Endothelial cell of umbilical vein (primary cell): ENCODE measurements around the gene TCEAL4. TPM values are rescaled to one million over a fixed set of nuclear protein-coding genes. Genes with fewer than 3 reads are reported as not detected.

Experiments used
- BruUV-seq: library from RNA; stranded (reverse); fragments of 400-500 nt; replicated peaks from 2 replicates; lab custom pipeline; 2021; lab: Mats Ljungman, UMichigan
- CTCF ChIA-PET: fragments of 300-600, 350-600 bp; sonication (Branson Sonifier 250); formaldehyde crosslinking; loops from one replicate; lab custom pipeline; 2021; ENCODE audit warnings: antibody characterized with exemption, inconsistent platforms; lab: Charles Lee
- POLR2A ChIA-PET: fragments of 300-600, 350-600 bp; sonication (Branson Sonifier 250); formaldehyde crosslinking; loops from one replicate; lab custom pipeline; 2021; ENCODE audit warnings: antibody characterized with exemption, inconsistent platforms; lab: Charles Lee
- DNase-seq: peaks from one replicate; pipeline ENCODE4 v3.0.0-alpha.2; 2011; ENCODE audit warnings: low read depth, low spot score
- FAIRE-seq: peaks from 2 replicates; lab custom pipeline; 2011; peaks lifted over from hg19 to GRCh38; lab: Jason Lieb, UNC
- H2AFZ ChIP-seq: 2 replicates; pipeline ENCODE4 v1.6.0; 2012; ENCODE audit warnings: low read depth, low read length, control low read depth, inconsistent platforms
- H3K27ac ChIP-seq: 2 replicates; pipeline ENCODE4 v1.5.1; 2011; ENCODE audit warnings: low read depth, mild to moderate bottlenecking, control low read depth, low read length, moderate library complexity; ENCODE audit not compliant: insufficient read depth
- H3K27me3 ChIP-seq, 2 experiments: 2 replicates each; pipeline versions ENCODE4 v1.6.0 to v1.6.1; 2011; ENCODE audit warnings: low read length in 2 of 2, mixed read lengths in 1 of 2; ENCODE audit not compliant: control insufficient read depth in 2 of 2, insufficient read depth in 2 of 2
- H3K36me3 ChIP-seq, 2 experiments: 2 replicates in 1 of 2; 3 replicates in 1 of 2; pipeline ENCODE4 v1.5.1; 2011; ENCODE audit warnings: low read length in 2 of 2, mild to moderate bottlenecking in 1 of 2, moderate library complexity in 1 of 2; ENCODE audit not compliant: control insufficient read depth in 2 of 2, insufficient read depth in 2 of 2; ENCODE audit errors: extremely low read depth in 1 of 2
- H3K4me1 ChIP-seq: 3 replicates; pipeline ENCODE4 v1.5.1; 2011; ENCODE audit warnings: mild to moderate bottlenecking, low read length; ENCODE audit not compliant: control insufficient read depth, insufficient read depth; ENCODE audit errors: extremely low read depth
- H3K4me2 ChIP-seq: 2 replicates; pipeline ENCODE4 v1.6.1; 2011; ENCODE audit warnings: low read length, control low read depth, mixed read lengths; ENCODE audit not compliant: insufficient read depth
- H3K4me3 ChIP-seq, 3 experiments: fragments of 200-600 bp in 1 of 3; sonication (generic), shearing (Covaris generic) in 1 of 3; replicated peaks in 1 of 3; 2 replicates each; pipeline ENCODE4 v1.5.1; 2011 to 2016; ENCODE audit warnings: control low read depth in 3 of 3, low read length in 3 of 3, mild to moderate bottlenecking in 2 of 3, inconsistent platforms in 1 of 3, low read depth in 1 of 3, moderate library complexity in 1 of 3; ENCODE audit not compliant: insufficient read depth in 1 of 3
- H3K79me2 ChIP-seq: 2 replicates; pipeline ENCODE4 v1.6.0; 2012; ENCODE audit warnings: low read length, inconsistent platforms; ENCODE audit not compliant: control insufficient read depth, insufficient read depth
- H3K9ac ChIP-seq: replicated peaks from 2 replicates; pipeline ENCODE3; 2011; ENCODE audit warnings: low read length, control low read depth; ENCODE audit not compliant: insufficient read depth; ENCODE audit errors: extremely low read depth
- H3K9me1 ChIP-seq: replicated peaks from 3 replicates; pipeline ENCODE4 v1.6.0; 2011; ENCODE audit warnings: mild to moderate bottlenecking, low read length; ENCODE audit not compliant: control insufficient read depth, insufficient read depth; ENCODE audit errors: extremely low read depth
- H3K9me3 ChIP-seq: replicated peaks from 2 replicates; pipeline ENCODE4 v1.5.1; 2012; ENCODE audit warnings: low read length, inconsistent platforms; ENCODE audit not compliant: control insufficient read depth, insufficient read depth
- H4K20me1 ChIP-seq: replicated peaks from 2 replicates; pipeline ENCODE3; 2011; ENCODE audit warnings: mild to moderate bottlenecking, low read length; ENCODE audit not compliant: control insufficient read depth, insufficient read depth; ENCODE audit errors: extremely low read depth
- EZH2 ChIP-seq: IDR thresholded peaks from 2 replicates; pipeline ENCODE4 v1.6.1; 2012; ENCODE audit warnings: borderline replicate concordance, low read depth, mild to moderate bottlenecking, moderate library complexity, low read length, inconsistent platforms; ENCODE audit not compliant: severe bottlenecking
- FOS ChIP-seq: IDR thresholded peaks from 2 replicates; pipeline ENCODE4 v1.6.1; 2011; ENCODE audit warnings: mild to moderate bottlenecking, low read length, moderate library complexity, borderline replicate concordance; ENCODE audit not compliant: insufficient read depth
- GATA2 ChIP-seq: IDR thresholded peaks from 2 replicates; pipeline ENCODE4 v1.7.0; 2011; ENCODE audit warnings: low read depth, mild to moderate bottlenecking, moderate library complexity, mixed read lengths, low read length; ENCODE audit not compliant: insufficient read length, insufficient read depth
- JUN ChIP-seq: IDR thresholded peaks from 2 replicates; pipeline ENCODE4 v1.6.1; 2011; ENCODE audit warnings: borderline replicate concordance, low read depth; ENCODE audit not compliant: insufficient read length, insufficient read depth
- MYC ChIP-seq: IDR thresholded peaks from one replicate; pipeline ENCODE4 v1.6.1; 2011; ENCODE audit warnings: mild to moderate bottlenecking, low read depth, low read length
- POLR2A ChIP-seq: IDR thresholded peaks from 2 replicates; pipeline ENCODE4 v1.6.1; 2012; ENCODE audit warnings: low read depth, mild to moderate bottlenecking, control low read depth, low read length
- POLR2AphosphoS5 ChIP-seq: IDR thresholded peaks from 2 replicates; pipeline ENCODE4 v1.6.1; 2012; ENCODE audit warnings: low read depth, mild to moderate bottlenecking, control low read depth, low read length, moderate library complexity; ENCODE audit not compliant: insufficient read depth
- dilution Hi-C: fragments of 300-500 bp; cut with MboI; formaldehyde crosslinking; loops from one replicate; pipeline ENCODE4 v1.15.0; 2019; ENCODE audit warnings: low sequenced_read_pairs; ENCODE audit not compliant: extremely low pct_ligation_motif_present
- intact Hi-C: fragments of 100-400 bp; cut with micrococcal nuclease; formaldehyde crosslinking; loops from one replicate; pipeline ENCODE4 v1.10.0; 2022
- polyA plus RNA-seq, 4 experiments: library from polyadenylated mRNA; depleted of rRNA in 3 of 4; stranded (reverse) in 3 of 4; unstranded in 1 of 4; fragments of >200 nt; gene quantifications; 2 replicates each; pipeline versions ENCODE4 v1.2.1 to v1.2.3, GENCODE V29; 2011 to 2012; ENCODE audit warnings: missing spikeins in 1 of 4
- total RNA-seq: library from RNA; stranded (reverse); gene quantifications from 2 replicates; pipeline ENCODE4 v1.2.3, GENCODE V29; 2021
- TF ChIP-seq, protein P1 (sequence below): IDR thresholded peaks from 2 replicates; pipeline ENCODE4 v1.6.1; 2011; ENCODE audit not compliant: insufficient read depth, insufficient read length
- TF ChIP-seq, protein P2 (sequence below), 2 donors: IDR thresholded peaks; 1 replicate in 1 of 2; 2 replicates in 1 of 2; pipeline ENCODE4 v1.5.1; 2011; ENCODE audit warnings: low read length in 2 of 2, mild to moderate bottlenecking in 2 of 2, moderate library complexity in 2 of 2, control low read depth in 1 of 2, inconsistent platforms in 1 of 2, low read depth in 1 of 2; ENCODE audit not compliant: insufficient read depth in 1 of 2; ENCODE audit errors: extremely low read depth in 1 of 2

Gene TCEAL4
- total and polyA plus RNA-seq, 2 donors (not counting 3 experiments of a cell fraction or from before 2014, with no cell fraction given), result 16.9 to 74.6 TPM

DNA sequence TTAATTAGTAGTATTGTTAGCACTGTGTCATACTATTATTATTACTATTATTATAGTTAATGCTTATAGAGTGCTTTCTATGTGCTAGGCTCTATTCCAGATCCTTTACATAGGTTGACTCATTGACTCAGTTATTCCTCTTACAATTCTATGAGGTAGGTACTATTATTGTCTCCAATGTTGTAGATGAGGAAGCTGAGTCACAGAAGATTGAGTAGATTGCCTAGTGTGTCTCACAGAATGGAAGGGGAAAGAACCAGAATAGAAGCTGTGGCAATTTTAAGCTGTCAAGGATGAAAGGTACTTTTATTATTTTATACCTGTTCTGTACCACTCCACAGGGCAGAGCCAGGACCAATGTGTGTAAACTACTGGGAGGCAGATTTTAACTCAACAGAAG lies 41.5 kb downstream of the TCEAL4 start:
- DNase-seq, result peak; percentile 63
- dilution Hi-C loops, result no loop called here
- intact Hi-C loops, result no loop called here
- Histone ChIP-seq H3K9me1 (no peaks in the 10 kb centered on the region), H3K9me3 (no peaks in the 10 kb centered on the region), H3K4me2 (peak overlapping the region; percentile 62), H3K9ac (peak overlapping the region; percentile 51), H3K79me2 (peaks cover 4% of the 10 kb centered on the region), H4K20me1 (no peaks in the 10 kb centered on the region), H3K4me1 (peaks cover 23% of the 10 kb centered on the region), H3K27me3 (no peaks in the 10 kb centered on the region), H3K36me3 (no peaks in the 10 kb centered on the region), H2AFZ (no peak overlapping the region), H3K27ac (peak overlapping the region; percentile 70), H3K4me3 (no peak overlapping the region)
- BruUV-seq, result no TSS peak
- peak; percentile 88 for FAIRE-seq
- CTCF ChIA-PET, result no interaction called here
- TF ChIP-seq EZH2 (no peak), FOS (peak; percentile 56), JUN (peak; percentile 80), POLR2AphosphoS5 (no peak), POLR2A (no peak), MYC (no peak), GATA2 (peak; percentile 73)
- TF ChIP-seq, protein P1, sequence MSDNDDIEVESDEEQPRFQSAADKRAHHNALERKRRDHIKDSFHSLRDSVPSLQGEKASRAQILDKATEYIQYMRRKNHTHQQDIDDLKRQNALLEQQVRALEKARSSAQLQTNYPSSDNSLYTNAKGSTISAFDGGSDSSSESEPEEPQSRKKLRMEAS, result no peak
- TF ChIP-seq, protein P2, sequence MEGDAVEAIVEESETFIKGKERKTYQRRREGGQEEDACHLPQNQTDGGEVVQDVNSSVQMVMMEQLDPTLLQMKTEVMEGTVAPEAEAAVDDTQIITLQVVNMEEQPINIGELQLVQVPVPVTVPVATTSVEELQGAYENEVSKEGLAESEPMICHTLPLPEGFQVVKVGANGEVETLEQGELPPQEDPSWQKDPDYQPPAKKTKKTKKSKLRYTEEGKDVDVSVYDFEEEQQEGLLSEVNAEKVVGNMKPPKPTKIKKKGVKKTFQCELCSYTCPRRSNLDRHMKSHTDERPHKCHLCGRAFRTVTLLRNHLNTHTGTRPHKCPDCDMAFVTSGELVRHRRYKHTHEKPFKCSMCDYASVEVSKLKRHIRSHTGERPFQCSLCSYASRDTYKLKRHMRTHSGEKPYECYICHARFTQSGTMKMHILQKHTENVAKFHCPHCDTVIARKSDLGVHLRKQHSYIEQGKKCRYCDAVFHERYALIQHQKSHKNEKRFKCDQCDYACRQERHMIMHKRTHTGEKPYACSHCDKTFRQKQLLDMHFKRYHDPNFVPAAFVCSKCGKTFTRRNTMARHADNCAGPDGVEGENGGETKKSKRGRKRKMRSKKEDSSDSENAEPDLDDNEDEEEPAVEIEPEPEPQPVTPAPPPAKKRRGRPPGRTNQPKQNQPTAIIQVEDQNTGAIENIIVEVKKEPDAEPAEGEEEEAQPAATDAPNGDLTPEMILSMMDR (IDR thresholded peaks at IDR 0.05; ENCODE audit: extremely low read depth in 1 of 2, insufficient read depth in 1 of 2, low read depth in 1 of 2, low read length in 2 of 2), result no peak
- POLR2A ChIA-PET, result no interaction called here
